Measurements from ENCODE around the gene C1orf105. TPM values are rescaled to one million over a fixed set of nuclear protein-coding genes. Genes with fewer than 3 reads are reported as not detected.

Gene C1orf105
- total and polyA plus RNA-seq, 8 donors = 0.37 TPM; not detected in 7

DNA sequence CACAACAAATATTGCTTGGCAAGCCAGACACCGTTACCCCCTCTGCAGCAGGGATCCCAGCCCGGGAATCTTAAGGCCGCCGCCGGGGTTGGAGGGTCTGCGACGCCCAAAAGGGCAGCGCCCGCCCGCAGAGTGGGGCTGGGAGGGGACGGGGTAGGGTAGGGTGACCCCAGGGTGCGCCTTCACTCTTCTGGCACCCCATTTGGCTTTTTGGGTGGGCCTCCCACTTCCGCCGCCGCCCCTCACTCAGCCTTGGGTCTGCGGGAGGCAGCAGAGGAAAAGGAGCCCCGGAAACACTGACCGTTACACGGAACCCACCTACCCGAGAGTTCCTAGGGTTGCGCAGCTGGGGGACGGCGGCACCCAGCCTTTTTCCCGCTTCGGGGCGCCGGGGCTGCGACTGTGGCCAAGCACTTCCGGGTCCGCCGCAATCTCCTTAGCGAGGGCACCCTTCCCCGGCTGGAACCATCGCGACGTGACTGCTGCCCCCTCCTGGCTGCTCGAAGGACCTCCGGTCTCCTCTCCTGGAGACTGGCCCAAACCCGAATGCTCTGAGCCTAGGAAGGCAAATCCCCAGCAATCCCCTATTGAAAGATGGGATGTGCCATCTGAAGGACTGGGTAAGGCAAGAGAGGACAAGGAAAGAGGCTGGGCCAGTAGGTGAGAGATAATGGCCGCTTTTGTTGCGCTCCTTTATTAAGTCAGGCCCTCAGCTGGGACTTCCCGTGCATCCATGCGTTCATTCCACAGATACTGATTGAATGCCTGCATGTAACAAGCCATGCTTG lies 23.4 kb downstream of the C1orf105 start, which contains the start of gene PIGC:
TSS of gene PIGC (minus strand) at position 404 of the 788 bp plus-strand sequence. CDS start 1,447 bp downstream, outside the sequence.
- Histone ChIP-seq H3K4me1 (peaks cover 10 to 36% (median 27%) of the 10 kb centered on the region in 4 donors), H3K27me3 (no peaks in the 10 kb centered on the region), H3K9me3 (no peaks in the 10 kb centered on the region), H3K36me3 (peaks cover 0 to 18% (median 3%) of the 10 kb centered on the region in 4 donors), H3K27ac (peak within 1 kb of the TSS; percentile 67 to 87 (median 79)), H3K4me3 (peak within 1 kb of the TSS; percentile 66 to 90 (median 75))
- intact Hi-C loops (cut with DNase I; ENCODE audit: low total_unique reads) = loop anchor here (10.0 kb wide), 1 partner anchor 281 kb away; no protein-coding TSS in a partner anchor
- TF ChIP-seq EP300 (IDR thresholded peaks at IDR 0.05) (no peak), POLR2AphosphoS5 (IDR thresholded peaks at IDR 0.05) (peak in 2 of 3 donors; percentile 34 to 71)
- TF ChIP-seq, protein P1, sequence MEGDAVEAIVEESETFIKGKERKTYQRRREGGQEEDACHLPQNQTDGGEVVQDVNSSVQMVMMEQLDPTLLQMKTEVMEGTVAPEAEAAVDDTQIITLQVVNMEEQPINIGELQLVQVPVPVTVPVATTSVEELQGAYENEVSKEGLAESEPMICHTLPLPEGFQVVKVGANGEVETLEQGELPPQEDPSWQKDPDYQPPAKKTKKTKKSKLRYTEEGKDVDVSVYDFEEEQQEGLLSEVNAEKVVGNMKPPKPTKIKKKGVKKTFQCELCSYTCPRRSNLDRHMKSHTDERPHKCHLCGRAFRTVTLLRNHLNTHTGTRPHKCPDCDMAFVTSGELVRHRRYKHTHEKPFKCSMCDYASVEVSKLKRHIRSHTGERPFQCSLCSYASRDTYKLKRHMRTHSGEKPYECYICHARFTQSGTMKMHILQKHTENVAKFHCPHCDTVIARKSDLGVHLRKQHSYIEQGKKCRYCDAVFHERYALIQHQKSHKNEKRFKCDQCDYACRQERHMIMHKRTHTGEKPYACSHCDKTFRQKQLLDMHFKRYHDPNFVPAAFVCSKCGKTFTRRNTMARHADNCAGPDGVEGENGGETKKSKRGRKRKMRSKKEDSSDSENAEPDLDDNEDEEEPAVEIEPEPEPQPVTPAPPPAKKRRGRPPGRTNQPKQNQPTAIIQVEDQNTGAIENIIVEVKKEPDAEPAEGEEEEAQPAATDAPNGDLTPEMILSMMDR (IDR thresholded peaks at IDR 0.05) = peak in 5 of 7 experiments; percentile 75 to 88 (median 80)
- 5 to 11% (median 6%) methylated on average over 25 to 43 of the region's 43 CpGs for WGBS, 5 donors
- peak; percentile 91 to 97 for DNase-seq

DNA sequence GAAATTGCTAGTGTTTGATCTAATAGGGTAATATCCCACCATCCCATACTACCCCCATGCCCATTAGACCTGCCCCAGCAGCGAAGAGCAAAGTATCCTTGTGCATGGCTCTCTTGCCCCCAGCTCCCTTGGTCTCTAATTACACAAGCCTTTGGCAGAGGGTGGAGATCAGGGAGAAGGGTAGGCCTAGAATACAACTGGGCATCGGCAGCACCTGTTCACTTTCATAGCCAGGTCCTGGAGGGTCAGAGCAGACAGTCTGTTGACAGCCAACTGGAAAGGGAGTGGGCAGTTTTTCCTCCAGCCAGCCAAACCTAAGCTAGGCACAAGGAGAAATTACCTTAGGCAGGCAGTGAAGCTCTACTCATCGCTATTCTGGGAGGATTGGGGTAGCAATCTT lies 26.1 kb downstream of the C1orf105 start:
- intact Hi-C loops (cut with DNase I; ENCODE audit: low total_unique reads) = loop anchor here (10.0 kb wide), 1 partner anchor 278 kb away; no protein-coding TSS in a partner anchor
- H3K27me3 ChIP-seq = no peaks in the 10 kb centered on the region
- TF ChIP-seq POLR2A (IDR thresholded peaks at IDR 0.05) (no peak), EP300 (IDR thresholded peaks at IDR 0.05) (no peak), POLR2AphosphoS5 (IDR thresholded peaks at IDR 0.05) (no peak)
- TF ChIP-seq, protein P1 (IDR thresholded peaks at IDR 0.05) = no peak
- WGBS, 5 donors = 82 to 88% (median 84%) methylated on average over 3 of the region's 3 CpGs
- DNase-seq = no peak
- H3K9me3 ChIP-seq = no peaks in the 10 kb centered on the region
- no peak overlapping the region for H3K4me3 ChIP-seq
- no peak overlapping the region for H3K27ac ChIP-seq
- H3K36me3 ChIP-seq = peaks cover 0 to 6% (median 3%) of the 10 kb centered on the region in 4 donors
- peaks cover 19 to 52% (median 39%) of the 10 kb centered on the region in 4 donors for H3K4me1 ChIP-seq

DNA sequence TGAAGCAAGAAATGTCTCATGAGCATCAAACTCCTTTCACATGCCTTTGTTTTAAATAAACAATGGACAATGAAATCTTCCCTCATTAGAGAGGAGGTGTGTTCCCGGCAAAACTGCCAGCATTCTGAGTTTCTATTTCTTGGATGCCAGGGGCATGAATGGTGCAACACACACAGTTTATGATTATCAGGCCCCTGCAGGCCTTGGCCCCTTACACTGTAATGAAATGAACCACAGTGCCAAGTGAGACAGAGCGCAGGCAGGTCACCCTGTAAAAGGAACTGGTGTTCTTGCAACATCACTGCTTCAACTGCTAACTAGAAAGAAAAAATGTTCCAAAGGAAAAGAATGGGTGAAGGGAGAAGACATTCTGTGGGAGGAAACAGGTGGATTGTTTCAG lies 27.2 kb downstream of the C1orf105 start:
- H3K27ac ChIP-seq = no peak overlapping the region
- H3K27me3 ChIP-seq = no peaks in the 10 kb centered on the region
- no peak for TF ChIP-seq POLR2A (IDR thresholded peaks at IDR 0.05)
- TF ChIP-seq POLR2AphosphoS5 (IDR thresholded peaks at IDR 0.05) = no peak
- TF ChIP-seq, protein P1 (IDR thresholded peaks at IDR 0.05) = no peak
- TF ChIP-seq EP300 (IDR thresholded peaks at IDR 0.05) = no peak
- H3K36me3 ChIP-seq = no peaks in the 10 kb centered on the region
- no peak overlapping the region for H3K4me3 ChIP-seq
- H3K9me3 ChIP-seq = no peaks in the 10 kb centered on the region
- no peak for DNase-seq
- H3K4me1 ChIP-seq = peaks cover 14 to 42% (median 32%) of the 10 kb centered on the region in 4 donors
- 48 to 67% (median 57%) methylated on average over 2 of the region's 2 CpGs for WGBS, 5 donors
- intact Hi-C loops (cut with DNase I; ENCODE audit: low total_unique reads) = loop anchor here (10.0 kb wide), 1 partner anchor 277 kb away; no protein-coding TSS in a partner anchor

DNA sequence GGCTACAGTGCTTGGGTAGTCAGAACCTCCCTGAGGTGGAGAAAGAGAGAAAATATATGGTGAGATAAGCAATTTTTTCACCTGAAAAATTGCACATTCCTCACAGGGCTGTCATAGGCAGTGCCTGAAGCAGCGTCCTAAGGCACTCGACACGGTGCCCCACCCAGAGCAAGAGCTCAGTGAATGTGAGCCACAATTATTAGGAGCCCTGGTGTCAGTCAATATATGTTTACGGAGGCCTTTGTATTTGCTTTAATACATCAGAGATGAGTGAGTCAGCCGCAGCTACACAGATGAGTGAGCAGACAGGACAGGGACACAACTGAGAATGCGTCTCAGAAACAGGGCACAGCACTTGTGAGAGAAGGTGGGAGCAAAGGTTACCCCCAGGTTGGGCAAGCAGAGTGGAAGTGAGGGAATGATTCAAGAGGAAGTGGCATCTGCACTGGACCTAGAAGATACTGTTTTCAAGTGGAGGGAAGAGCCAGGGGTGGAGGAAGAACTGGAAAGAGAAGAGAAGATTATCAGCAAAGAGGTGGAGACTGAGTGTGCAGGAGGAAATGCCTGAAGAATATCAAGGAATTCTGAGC lies 28.6 kb downstream of the C1orf105 start:
- intact Hi-C loops (cut with DNase I; ENCODE audit: low total_unique reads) = loop anchor here (10.0 kb wide), 1 partner anchor 276 kb away; no protein-coding TSS in a partner anchor
- peaks cover 9 to 48% (median 30%) of the 10 kb centered on the region in 4 donors for H3K4me1 ChIP-seq
- H3K9me3 ChIP-seq = no peaks in the 10 kb centered on the region
- peak in 1 of 2 donors; percentile 28 for DNase-seq
- H3K27me3 ChIP-seq = no peaks in the 10 kb centered on the region
- peak overlapping the region in 1 of 5 donors; percentile 42 for H3K27ac ChIP-seq
- H3K4me3 ChIP-seq = no peak overlapping the region
- H3K36me3 ChIP-seq = no peaks in the 10 kb centered on the region
- TF ChIP-seq POLR2AphosphoS5 (IDR thresholded peaks at IDR 0.05) (no peak), EP300 (IDR thresholded peaks at IDR 0.05) (no peak), POLR2A (IDR thresholded peaks at IDR 0.05) (no peak)
- TF ChIP-seq, protein P1 (IDR thresholded peaks at IDR 0.05) = no peak
- WGBS, 5 donors = 45 to 73% (median 48%) methylated on average over 6 of the region's 6 CpGs
